Heart left ventricle (tissue), 13 donors: Measurements from ENCODE around the gene NCK2.

Experiments
- CTCF ChIP-seq, 12 donors: fragments of 200-600 bp; sonication (generic) in 4 of 12; IDR thresholded peaks; one replicate each; pipeline versions ENCODE4 v1.5.0 to v1.8.0; 2018 to 2022; ENCODE audit warnings: antibody characterized with exemption in 12 of 12, mild to moderate bottlenecking in 5 of 12
- POLR2A ChIP-seq, 2 donors: fragments of 450-650 bp; IDR thresholded peaks; one replicate each; pipeline ENCODE4 v1.6.1; 2017; ENCODE audit warnings: antibody characterized with exemption in 2 of 2, mild to moderate bottlenecking in 2 of 2, moderate library complexity in 2 of 2
- donor health status: ischemic (EF 13 %, LVEDD 7.1; RV severe dilation, severe dysfunction).
- donor health status: DM: no; HTN: yes; CAD: no.
- donor health status: DM: no; HTN: no; CAD: no.
- donor health status: ischemic (EF 25% LVEDD 6.9; RV normal size, moderate dysfunction).
- donor health status: ischemic (EF 25% LVEDD 5.7; RV mildly dilated, moderate dysfunction).
- donor health status: ischemic (EF 35%, LVEDD 5.7; RV mildly dilated, moderate dysfunction).
- donor health status: nonischemic (EF 11% LVEDD 7.7; RV severe dilation, severe dysfunction).
- donor health status: DM: yes; HTN: yes; CAD: no.
- donor health status: PGD.
- donor health status: ischemic (EF 29% LVEDD 5.4; RV normal size, mild dysfunction).
- donor health status: nonischemic (EF 23%, LVEDD 6.1; RV moderate dilation, normal function).

GRCh38 chr2:105890856-105891255 is 146.1 kb downstream of the NCK2 start:
- TF ChIP-seq CTCF (IDR thresholded peaks at IDR 0.05) = no peak
- no peak for TF ChIP-seq POLR2A (IDR thresholded peaks at IDR 0.05)
